HG02798 (cell line): ENCODE measurements around the gene SLC27A5.
"Not testable (repeated sequence)": the region's sequence is repeated elsewhere in the genome, so short reads cannot be mapped to it uniquely, and the experiment has no call there.

Experiments
- ATAC-seq: cut with Tn5 transposase; IDR thresholded peaks from one replicate; pipeline ENCODE4 v1.9.1; 2021; ENCODE audit warnings: mild to moderate bottlenecking; ENCODE audit not compliant: unreplicated experiment, poor library complexity

Gene SLC27A5

DNA sequence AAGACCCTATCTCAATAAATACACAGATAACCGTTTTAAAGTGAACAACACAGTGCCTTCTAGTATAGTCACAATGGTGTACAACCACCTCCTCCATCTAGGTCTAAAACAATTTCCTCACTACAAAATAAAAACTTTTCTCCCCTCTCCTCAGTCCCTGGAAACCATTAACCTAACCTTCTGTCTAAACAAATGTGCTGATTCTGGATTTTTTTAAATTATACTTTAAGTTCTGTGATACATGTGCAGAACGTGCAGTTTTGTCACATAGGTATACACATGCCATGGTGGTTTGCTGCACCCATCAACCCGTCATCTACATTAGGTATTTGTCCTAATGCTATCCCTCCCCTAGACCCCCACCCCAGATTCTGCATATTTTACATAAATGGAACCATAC is 17.6 kb upstream of the SLC27A5 start:
- ATAC-seq, result no peak

DNA sequence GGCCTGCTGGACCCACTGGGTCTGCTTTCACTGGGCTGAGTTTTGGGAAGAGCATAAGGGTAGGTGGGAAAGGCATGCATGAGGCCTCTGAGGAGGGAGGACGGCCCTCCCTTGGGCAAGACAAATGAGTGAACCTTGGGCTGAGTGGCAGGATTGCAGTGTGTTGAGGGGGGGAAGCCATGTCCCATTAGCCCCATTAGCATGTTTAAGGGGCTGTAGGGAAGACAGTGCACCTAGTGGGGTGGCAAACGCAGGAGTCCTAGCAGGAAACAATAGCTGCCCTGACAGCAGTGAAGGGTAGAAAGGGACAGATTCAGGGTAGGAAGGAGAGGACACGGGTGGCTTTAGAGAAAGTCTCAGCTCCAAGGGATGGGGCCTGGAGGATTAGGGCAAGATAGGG is 10.9 kb upstream of the SLC27A5 start:
- ATAC-seq, result no peak

DNA sequence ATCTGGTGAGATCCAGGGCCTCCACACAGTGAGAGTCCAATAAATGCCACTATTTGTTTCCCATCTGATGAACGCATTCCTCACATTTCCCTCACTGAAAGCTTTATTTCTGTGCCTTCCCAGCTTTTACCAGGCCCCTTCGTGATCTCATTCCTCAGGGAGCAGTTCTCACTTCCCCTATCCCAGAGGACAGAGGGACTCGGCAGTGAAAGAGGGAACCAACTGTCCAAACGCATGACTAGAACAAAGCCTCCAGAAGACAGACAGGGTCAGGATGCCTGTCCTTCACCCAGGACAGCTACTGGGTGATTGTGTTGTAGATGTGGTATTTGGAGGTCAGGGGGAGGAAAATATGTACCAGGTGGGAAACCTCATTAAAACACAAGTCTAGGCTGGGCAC is 9.9 kb upstream of the SLC27A5 start:
- ATAC-seq, result no peak

GRCh38 chr19:58520257-58520599 is 8.4 kb upstream of the SLC27A5 start:
- no peak for ATAC-seq

- peak; percentile 85 for ATAC-seq
Observed at GRCh38 chr19:58519355-58520256, 7.8 kb upstream of the SLC27A5 start, which contains the start of gene ZBTB45. Gene ZBTB45, minus strand, starts transcription at chr19:58519810. Its CDS starts 2,137 bp downstream, at chr19:58517673.

DNA sequence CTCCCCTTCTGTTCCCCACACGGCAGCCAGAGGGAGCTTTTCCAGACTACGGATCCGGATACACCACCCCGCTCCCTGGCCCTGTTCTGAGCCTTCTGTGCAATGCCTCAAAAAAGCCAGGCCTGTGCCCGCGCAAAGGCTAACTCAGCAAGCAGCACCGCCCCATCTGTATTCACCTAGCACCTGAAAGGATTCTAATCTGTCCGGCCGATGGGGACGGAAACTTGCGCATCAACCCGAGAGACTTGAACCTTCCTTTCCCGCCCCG is 7.2 kb upstream of the SLC27A5 start:
- no peak for ATAC-seq

- ATAC-seq, result no peak
Observed at GRCh38 chr19:58518256-58519086, 6.7 kb upstream of the SLC27A5 start.

GRCh38 chr19:58516964-58517833 is 5.4 kb upstream of the SLC27A5 start:
- no peak for ATAC-seq

DNA sequence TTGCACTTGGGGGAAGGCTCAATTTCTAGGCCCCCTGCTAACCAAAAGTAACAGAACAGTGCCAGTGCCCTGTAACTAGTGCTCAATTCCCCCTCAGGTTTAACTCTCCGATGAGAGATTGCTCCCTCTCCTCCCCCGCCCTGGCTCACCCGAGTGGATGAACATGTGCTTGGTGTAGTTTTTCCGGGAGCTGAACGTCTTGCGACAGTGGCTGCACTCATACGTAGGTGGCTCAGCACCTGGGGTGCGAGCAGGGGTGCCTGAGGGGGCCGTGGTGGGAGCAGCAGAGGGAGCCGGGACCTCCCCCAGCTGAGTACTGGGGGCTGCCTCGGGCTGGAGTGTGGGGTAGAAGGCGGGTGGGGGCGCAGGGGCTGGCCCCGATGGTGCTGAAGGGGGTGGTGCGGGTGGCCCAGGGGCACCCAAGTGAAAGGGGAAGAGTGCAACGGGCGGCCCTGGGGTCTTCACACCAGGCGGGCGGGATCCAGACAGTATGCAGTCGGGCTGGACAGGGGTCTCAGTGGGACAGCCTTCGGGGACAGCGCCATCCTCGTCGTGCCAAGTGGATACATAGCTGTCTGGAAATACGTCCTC is 4.5 kb upstream of the SLC27A5 start:
- ATAC-seq, result no peak

DNA sequence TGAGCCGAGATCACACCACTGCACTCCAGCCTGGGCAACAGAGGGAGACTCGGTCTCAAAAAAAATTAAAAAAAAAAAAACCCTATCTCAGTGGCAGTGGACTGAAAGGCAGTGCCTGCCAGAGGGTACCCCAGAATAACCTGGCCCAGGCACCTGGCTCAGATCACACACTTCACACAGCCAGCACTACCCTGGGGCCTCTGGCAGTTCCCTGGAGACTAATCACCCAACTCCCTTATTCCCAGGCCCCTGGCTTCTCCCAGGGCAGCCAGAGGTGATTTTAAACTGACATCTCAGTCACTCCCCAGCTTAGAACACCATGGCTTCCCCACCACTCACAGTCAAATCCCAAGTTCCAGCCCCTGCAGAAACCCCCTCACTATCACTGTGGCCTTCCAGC is 3.5 kb upstream of the SLC27A5 start:
- no peak for ATAC-seq

DNA sequence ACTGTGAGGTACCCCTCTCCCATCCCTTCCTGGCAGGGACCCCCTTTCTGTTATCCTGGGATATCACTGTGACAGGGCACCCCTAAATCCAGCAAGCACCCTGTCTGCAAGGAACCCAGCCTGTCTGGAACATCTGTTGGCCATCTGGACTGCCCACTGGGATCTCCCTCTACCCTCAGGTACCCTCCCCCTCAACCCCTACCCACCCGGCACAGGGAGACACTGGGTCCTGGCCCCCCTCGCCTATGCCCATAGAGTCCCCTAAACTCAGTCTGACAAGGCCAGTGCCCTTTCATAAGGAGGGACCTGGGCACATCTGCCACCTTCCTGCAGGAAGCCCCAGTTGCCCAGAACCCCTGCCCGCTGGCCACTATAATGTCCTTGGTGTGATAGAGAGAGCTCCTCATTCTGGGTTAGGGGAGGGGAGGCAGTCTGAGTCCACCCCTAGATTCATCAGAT is 2.8 kb upstream of the SLC27A5 start:
- ATAC-seq, result no peak

DNA sequence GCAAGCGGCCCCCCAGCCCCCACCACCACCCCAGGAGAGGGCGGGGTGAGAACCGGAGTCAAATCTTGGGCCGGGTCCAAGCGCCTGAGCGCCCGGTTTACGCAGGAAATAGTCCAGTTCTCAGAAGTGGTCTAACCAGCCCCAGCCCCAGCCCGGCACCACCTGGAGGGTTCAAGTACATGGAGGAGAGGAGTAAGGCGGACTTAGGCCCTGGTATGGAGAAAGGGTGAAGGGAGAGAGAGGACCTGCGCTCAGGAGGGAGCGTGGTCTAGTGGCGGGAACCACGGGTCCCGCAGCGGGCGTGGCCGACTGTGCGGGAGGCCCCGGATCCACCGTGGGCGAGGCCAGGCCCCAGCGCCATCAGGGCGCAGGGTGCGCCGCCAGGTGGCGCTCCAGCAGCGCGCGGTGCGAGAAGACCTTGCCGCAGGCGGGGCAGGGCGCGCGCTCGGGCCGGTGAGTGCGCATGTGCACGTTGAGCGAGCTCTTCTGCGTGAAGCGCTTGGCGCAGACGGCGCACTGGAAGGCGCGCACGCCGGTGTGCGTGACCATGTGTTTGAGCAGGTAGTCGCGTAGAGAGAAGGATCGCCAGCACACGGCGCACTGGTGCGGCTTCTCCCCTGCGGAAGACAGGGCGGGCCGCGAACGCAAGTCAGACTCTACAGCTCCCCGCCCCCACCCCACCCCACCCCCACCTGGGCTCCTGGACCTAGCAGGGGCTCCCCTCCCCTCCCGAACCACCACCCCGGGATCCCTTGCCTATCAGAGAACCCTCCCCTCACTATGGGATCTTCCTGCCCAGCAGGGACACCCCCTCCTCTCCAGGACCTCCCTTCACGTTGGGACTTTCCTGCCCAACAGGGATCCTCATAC is 2.1 kb upstream of the SLC27A5 start:
- peak; percentile 69 for ATAC-seq

DNA sequence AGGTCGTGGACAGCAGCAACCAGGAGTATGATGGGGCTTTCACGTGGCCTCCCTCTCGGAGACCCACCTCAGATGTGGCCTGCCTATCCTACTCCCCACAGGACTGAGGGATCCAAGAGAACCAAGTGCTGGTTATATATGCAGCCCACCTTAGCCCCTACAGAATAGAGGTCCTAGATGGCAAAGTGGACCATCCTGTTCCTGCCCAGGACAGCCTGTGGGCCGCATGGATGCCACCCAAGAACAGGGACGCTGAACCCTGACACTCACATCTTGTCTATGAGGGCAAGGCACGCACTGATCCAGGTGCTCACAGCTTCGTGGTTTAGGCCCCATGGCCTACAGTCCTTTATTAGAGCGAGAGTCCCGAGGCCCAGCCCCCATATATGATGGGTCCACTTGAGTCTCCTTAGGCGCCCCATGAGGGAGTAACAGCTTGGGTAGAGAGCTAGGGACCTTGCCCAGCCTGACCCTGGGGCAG is 1.5 kb upstream of the SLC27A5 start:
- ATAC-seq, result no peak

GRCh38 chr19:58510084-58510862 is 1.5 kb downstream of the SLC27A5 start:
- ATAC-seq, result no peak

DNA sequence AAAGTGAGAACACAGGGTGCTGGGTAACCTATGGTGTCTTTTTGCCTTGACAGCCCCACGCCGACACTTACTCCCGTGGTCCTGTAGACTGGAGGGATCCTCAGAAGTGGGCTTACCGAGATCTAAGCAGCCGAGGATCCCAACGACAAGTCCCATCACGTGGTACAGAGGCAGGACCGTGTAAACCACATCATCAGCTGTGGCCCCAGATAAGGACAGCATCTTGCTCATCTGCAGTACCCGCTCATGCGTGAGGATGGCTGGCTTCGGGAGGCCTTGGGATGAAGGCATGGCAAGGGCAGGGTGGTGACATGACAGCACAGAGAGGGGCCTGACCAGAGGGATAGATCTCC is 2.1 kb downstream of the SLC27A5 start:
- no peak for ATAC-seq

GRCh38 chr19:58507602-58508223 is 4.1 kb downstream of the SLC27A5 start:
- ATAC-seq, result not testable (repeated sequence)

DNA sequence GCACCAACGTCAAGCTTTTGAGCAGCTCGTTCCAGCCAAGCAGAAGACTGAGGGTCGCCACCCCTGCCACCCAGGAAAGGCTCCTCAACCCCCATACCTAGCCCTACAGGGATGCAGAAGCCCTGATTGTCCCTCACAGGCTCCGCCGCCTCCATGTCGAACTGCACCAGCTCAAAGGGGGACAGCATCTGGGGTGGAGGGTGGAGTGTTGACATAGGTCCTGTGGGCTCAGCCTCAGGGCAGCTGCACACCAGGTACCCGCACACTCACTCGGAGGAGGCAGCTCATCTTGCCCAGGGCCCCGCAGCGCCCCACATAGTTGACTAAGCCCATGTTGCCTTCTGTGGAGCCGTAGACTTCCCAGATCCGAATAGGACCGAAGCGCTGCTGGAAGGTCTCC is 11.6 kb downstream of the SLC27A5 start:
- ATAC-seq, result no peak
